Sigmoid colon (tissue), 7 donors: ENCODE measurements around the gene TENT4A. TPM values are rescaled to one million over a fixed set of nuclear protein-coding genes. Genes with fewer than 3 reads are reported as not detected.

Source experiments
- DNase-seq: peaks from one replicate; pipeline ENCODE4 v3.0.0-alpha.2; 2019
- H3K27ac ChIP-seq, 4 donors: fragments of 200-600 bp; sonication (generic); one replicate each; pipeline ENCODE4 v1.5.1; 2016 to 2019; ENCODE audit warnings: mild to moderate bottlenecking in 1 of 4
- H3K27me3 ChIP-seq, 3 donors: fragments of 200-600 bp; sonication (generic); one replicate each; pipeline ENCODE4 v1.5.1; 2019; ENCODE audit warnings: mild to moderate bottlenecking in 1 of 3
- H3K36me3 ChIP-seq, 4 donors: fragments of 200-600 bp; sonication (generic); one replicate each; pipeline ENCODE4 v1.5.1; 2016 to 2019
- H3K4me1 ChIP-seq, 4 donors: fragments of 200-600 bp; sonication (generic); one replicate each; pipeline ENCODE4 v1.5.1; 2017 to 2019
- H3K4me3 ChIP-seq, 4 donors: fragments of 200-600 bp; sonication (generic); one replicate each; pipeline ENCODE4 v1.5.1; 2017 to 2019; ENCODE audit warnings: mild to moderate bottlenecking in 2 of 4, moderate library complexity in 1 of 4
- H3K9me3 ChIP-seq, 4 donors: fragments of 200-600 bp in 3 of 4; sonication (generic) in 3 of 4; one replicate each; pipeline versions ENCODE4 v1.5.1 to v1.6.1; 2013 to 2019
- EP300 ChIP-seq, 4 donors: sonication (generic); formaldehyde crosslinking; IDR thresholded peaks; one replicate each; pipeline ENCODE4 v1.6.1; 2017; ENCODE audit warnings: antibody characterized with exemption in 4 of 4
- POLR2A ChIP-seq, 2 donors: fragments of 450-650 bp; IDR thresholded peaks; one replicate each; pipeline ENCODE4 v1.6.1; 2016; ENCODE audit warnings: antibody characterized with exemption in 2 of 2, mild to moderate bottlenecking in 2 of 2, moderate library complexity in 2 of 2
- POLR2AphosphoS5 ChIP-seq, 4 donors: sonication (generic); formaldehyde crosslinking; IDR thresholded peaks; one replicate each; pipeline ENCODE4 v1.6.1; 2017; ENCODE audit warnings: antibody characterized with exemption in 4 of 4
- WGBS, 2 donors: extraction: QIAGEN DNeasy Blood & Tissue Kit; methylation state at CpG; one replicate each; pipeline ENCODE4 v1.1.7; 2013; 5-methylcytosine and 5-hydroxymethylcytosine counted together
- intact Hi-C: fragments of 100-400 bp; cut with DNase I; formaldehyde crosslinking; loops from one replicate; pipeline ENCODE4 v1.15.1; 2023
- polyA plus RNA-seq, 3 donors: library from polyadenylated mRNA; stranded (reverse); fragments of 200-250 nt; gene quantifications; one replicate each; pipeline ENCODE4 v1.2.3, GENCODE V29; 2013
- total RNA-seq, 4 donors: library from RNA; depleted of rRNA; stranded (reverse); fragments of >200 nt; gene quantifications; one replicate each; pipeline ENCODE4 v1.1.0, GENCODE V29; 2016
- TF ChIP-seq, protein P1 (sequence below), 4 experiments: fragments of 450-650 bp in 3 of 4; fragments of 200-600 bp in 1 of 4; IDR thresholded peaks; one replicate each; pipeline ENCODE4 v1.5.1; 2016 to 2019; ENCODE audit warnings: antibody characterized with exemption in 4 of 4, mild to moderate bottlenecking in 3 of 4, moderate library complexity in 2 of 4
- donor health status: healthy with polysubstance abuse.
- donor health status: Bipolar disorder and iron deficiency.
- donor health status: healthy.

The TENT4A gene
- total and polyA plus RNA-seq, 7 donors: 3.0 to 27.4 (median 14.6) TPM

DNA sequence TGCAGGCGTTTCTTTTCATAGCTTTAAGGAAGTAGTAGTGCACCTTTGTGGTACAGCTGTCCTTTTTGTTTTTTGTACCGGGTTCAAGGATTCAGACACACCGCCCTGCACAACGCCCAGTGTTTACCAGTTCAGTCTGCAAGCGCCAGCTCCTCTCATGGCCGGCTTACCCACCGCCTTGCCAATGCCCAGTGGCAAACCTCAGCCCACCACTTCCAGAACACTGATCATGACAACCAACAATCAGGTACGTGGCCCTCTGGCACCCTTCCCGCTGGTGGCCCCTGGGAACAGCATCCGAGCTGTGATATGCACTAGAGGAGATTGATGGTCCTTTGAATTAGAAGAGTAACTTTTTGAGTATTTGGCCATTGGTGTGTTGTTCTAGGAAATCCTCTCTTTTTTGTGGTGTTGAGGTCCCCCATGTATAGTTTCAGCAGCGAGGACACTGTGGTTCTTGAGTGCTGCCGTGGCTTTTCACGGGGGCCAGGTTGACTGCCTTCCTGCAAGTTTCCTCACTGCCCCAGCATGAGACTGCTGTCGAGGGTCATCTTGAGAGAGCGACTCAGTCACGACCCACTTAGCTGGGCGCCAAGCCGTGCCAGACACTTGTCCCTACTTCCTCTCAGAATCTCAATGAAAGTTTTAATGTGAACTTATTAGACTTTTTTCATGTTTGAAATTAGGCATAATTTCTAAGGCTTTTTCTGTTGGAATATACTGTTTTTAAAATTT is 37.9 kb downstream of the TENT4A start:
- H3K4me3 ChIP-seq: no peak overlapping the region
- H3K27me3 ChIP-seq: no peaks in the 10 kb centered on the region
- WGBS, 2 donors: 91 to 92% methylated on average over 18 of the region's 18 CpGs
- no peaks in the 10 kb centered on the region for H3K9me3 ChIP-seq
- intact Hi-C loops: no loop called here
- no peaks in the 10 kb centered on the region for H3K4me1 ChIP-seq
- TF ChIP-seq POLR2AphosphoS5 (IDR thresholded peaks at IDR 0.05): no peak
- TF ChIP-seq, protein P1, sequence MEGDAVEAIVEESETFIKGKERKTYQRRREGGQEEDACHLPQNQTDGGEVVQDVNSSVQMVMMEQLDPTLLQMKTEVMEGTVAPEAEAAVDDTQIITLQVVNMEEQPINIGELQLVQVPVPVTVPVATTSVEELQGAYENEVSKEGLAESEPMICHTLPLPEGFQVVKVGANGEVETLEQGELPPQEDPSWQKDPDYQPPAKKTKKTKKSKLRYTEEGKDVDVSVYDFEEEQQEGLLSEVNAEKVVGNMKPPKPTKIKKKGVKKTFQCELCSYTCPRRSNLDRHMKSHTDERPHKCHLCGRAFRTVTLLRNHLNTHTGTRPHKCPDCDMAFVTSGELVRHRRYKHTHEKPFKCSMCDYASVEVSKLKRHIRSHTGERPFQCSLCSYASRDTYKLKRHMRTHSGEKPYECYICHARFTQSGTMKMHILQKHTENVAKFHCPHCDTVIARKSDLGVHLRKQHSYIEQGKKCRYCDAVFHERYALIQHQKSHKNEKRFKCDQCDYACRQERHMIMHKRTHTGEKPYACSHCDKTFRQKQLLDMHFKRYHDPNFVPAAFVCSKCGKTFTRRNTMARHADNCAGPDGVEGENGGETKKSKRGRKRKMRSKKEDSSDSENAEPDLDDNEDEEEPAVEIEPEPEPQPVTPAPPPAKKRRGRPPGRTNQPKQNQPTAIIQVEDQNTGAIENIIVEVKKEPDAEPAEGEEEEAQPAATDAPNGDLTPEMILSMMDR (IDR thresholded peaks at IDR 0.05): no peak
- TF ChIP-seq EP300 (IDR thresholded peaks at IDR 0.05): no peak
- TF ChIP-seq POLR2A (IDR thresholded peaks at IDR 0.05): no peak
- DNase-seq: peak; percentile 60
- H3K27ac ChIP-seq: no peak overlapping the region
- peaks cover 30 to 96% (median 49%) of the 10 kb centered on the region in 4 donors for H3K36me3 ChIP-seq

DNA sequence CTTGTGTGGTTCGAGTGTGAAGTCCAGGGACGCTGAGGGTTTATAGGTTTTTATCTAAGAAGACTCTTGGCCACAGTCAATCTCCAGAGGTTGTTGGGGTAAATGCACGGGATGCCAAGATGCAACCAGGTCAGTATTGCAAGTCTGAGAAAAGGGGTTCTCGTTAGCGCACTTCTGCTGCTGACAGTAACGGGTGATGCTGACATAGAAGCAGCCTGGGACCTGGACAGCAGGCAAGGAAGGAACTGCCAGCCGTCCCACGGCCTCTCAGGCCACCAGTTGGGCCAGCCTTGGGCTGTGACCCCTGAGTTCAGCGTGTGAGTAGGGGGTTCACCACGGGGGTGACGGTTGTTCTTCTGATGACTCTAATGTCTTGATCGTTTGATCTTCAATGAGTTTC is 39.0 kb downstream of the TENT4A start:
- TF ChIP-seq, protein P1 (IDR thresholded peaks at IDR 0.05): no peak
- TF ChIP-seq POLR2AphosphoS5 (IDR thresholded peaks at IDR 0.05) (no peak), EP300 (IDR thresholded peaks at IDR 0.05) (no peak), POLR2A (IDR thresholded peaks at IDR 0.05) (no peak)
- DNase-seq: peak; percentile 34
- H3K27ac ChIP-seq: no peak overlapping the region
- 97% methylated on average over 12 of the region's 12 CpGs for WGBS, 2 donors
- intact Hi-C loops: no loop called here
- peaks cover 36 to 96% (median 58%) of the 10 kb centered on the region in 4 donors for H3K36me3 ChIP-seq
- no peaks in the 10 kb centered on the region for H3K27me3 ChIP-seq
- no peaks in the 10 kb centered on the region for H3K4me1 ChIP-seq
- H3K4me3 ChIP-seq: no peak overlapping the region
- no peaks in the 10 kb centered on the region for H3K9me3 ChIP-seq

DNA sequence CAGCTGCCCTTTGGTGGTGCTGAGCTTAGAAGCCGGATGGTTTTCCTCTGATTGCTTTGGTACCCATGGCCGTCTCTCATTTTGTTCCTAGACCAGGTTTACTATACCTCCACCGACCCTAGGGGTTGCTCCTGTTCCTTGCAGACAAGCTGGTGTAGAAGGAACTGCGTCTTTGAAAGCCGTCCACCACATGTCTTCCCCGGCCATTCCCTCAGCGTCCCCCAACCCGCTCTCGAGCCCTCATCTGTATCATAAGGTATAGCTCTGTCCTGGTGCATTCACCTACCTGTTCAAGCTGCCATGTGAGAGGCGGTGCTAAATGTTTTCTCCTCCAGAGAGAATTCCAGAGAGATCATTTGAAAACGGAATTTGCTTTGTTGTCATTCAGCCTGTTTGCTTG is 39.5 kb downstream of the TENT4A start:
- peak; percentile 20 for DNase-seq
- H3K4me1 ChIP-seq: no peaks in the 10 kb centered on the region
- no peak overlapping the region for H3K27ac ChIP-seq
- TF ChIP-seq EP300 (IDR thresholded peaks at IDR 0.05): no peak
- TF ChIP-seq, protein P1 (IDR thresholded peaks at IDR 0.05): no peak
- TF ChIP-seq POLR2A (IDR thresholded peaks at IDR 0.05): no peak
- no peak for TF ChIP-seq POLR2AphosphoS5 (IDR thresholded peaks at IDR 0.05)
- H3K36me3 ChIP-seq: peaks cover 36 to 98% (median 57%) of the 10 kb centered on the region in 4 donors
- intact Hi-C loops: no loop called here
- H3K9me3 ChIP-seq: no peaks in the 10 kb centered on the region
- WGBS, 2 donors: 96% methylated on average over 11 of the region's 11 CpGs
- H3K27me3 ChIP-seq: no peaks in the 10 kb centered on the region
- no peak overlapping the region for H3K4me3 ChIP-seq

DNA sequence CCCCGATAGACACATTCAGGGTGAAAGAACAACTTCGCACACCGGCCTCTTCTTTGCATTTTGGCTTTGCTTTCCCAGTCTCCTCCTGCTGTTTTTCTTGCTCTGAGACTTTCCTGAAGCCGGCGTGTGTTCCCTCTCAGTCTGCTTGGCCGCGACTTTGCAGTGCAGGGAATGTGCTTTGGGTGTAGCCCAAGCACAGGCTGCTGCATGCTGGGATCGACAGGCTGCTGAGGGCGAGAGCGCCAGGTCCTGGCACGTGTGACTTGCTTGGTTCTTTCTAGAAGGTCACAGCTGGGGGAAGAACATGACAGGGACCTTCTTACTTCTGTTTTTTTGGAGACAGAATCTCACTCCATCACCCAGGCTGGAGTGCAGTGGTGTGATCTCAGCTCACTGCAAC is 40.6 kb downstream of the TENT4A start:
- intact Hi-C loops: no loop called here
- WGBS, 2 donors: 94 to 97% methylated on average over 11 of the region's 11 CpGs
- H3K27me3 ChIP-seq: no peaks in the 10 kb centered on the region
- H3K27ac ChIP-seq: no peak overlapping the region
- peak; percentile 28 for DNase-seq
- H3K36me3 ChIP-seq: peaks cover 36 to 97% (median 57%) of the 10 kb centered on the region in 4 donors
- H3K4me3 ChIP-seq: no peak overlapping the region
- no peaks in the 10 kb centered on the region for H3K9me3 ChIP-seq
- no peak for TF ChIP-seq POLR2A (IDR thresholded peaks at IDR 0.05)
- TF ChIP-seq, protein P1 (IDR thresholded peaks at IDR 0.05): no peak
- no peaks in the 10 kb centered on the region for H3K4me1 ChIP-seq

DNA sequence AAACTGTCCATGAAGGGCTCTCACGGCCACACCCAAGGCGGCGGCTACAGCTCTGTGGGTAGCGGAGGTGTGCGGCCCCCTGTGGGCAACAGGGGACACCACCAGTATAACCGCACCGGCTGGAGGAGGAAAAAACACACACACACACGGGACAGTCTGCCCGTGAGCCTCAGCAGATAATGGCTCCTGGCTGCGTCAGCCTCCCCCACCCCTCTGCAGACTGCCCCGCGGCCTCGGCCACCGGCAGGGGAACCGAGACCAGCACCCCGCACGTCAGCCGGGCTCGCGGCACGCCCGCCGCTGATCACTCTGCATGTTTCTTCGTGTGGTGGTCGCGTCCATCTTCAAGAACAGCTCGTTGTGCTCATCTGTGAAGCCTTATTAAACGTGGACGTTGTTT is 41.5 kb downstream of the TENT4A start:
- Histone ChIP-seq H3K4me3 (no peak overlapping the region), H3K27me3 (no peaks in the 10 kb centered on the region), H3K36me3 (peaks cover 36 to 91% (median 57%) of the 10 kb centered on the region in 4 donors), H3K27ac (no peak overlapping the region), H3K9me3 (no peaks in the 10 kb centered on the region), H3K4me1 (no peaks in the 10 kb centered on the region)
- WGBS, 2 donors: 96 to 98% methylated on average over 29 of the region's 29 CpGs
- peak; percentile 50 for DNase-seq
- TF ChIP-seq POLR2A (IDR thresholded peaks at IDR 0.05): no peak
- TF ChIP-seq EP300 (IDR thresholded peaks at IDR 0.05): no peak
- no peak for TF ChIP-seq POLR2AphosphoS5 (IDR thresholded peaks at IDR 0.05)
- TF ChIP-seq, protein P1 (IDR thresholded peaks at IDR 0.05): no peak
- intact Hi-C loops: no loop called here
